Measurements from ENCODE around the gene IRF3. TPM values are rescaled to one million over a fixed set of nuclear protein-coding genes. Genes with fewer than 3 reads are reported as not detected.
"Not testable (repeated sequence)": the region's sequence is repeated elsewhere in the genome, so short reads cannot be mapped to it uniquely, and the experiment has no call there.

IRF3 gene
- total and polyA plus RNA-seq, 12 donors: 23.2 to 328 (median 64.4) TPM

GRCh38 chr19:49636233-49636932 lies 29.3 kb downstream of the IRF3 start:
- DNase-seq: peak in 1 of 7 donors; percentile 32
- no peak overlapping the region for H3K4me3 ChIP-seq
- H3K4me1 ChIP-seq (replicated peaks in 1 of 2): peaks cover 16 to 26% of the 10 kb centered on the region in 2 donors
- H3K27me3 ChIP-seq: no peaks in the 10 kb centered on the region
- intact Hi-C loops (cut with DNase I): no loop called here
- no peak for TF ChIP-seq POLR2A (IDR thresholded peaks at IDR 0.05)
- no peak for TF ChIP-seq CTCF (IDR thresholded peaks at IDR 0.05)
- WGBS, 4 donors: 56 to 78% (median 71%) methylated on average over 8 to 30 of the region's 30 CpGs
- H3K36me3 ChIP-seq (replicated peaks in 1 of 2): no peaks in the 10 kb centered on the region
- H3K9me3 ChIP-seq (replicated peaks in 1 of 3): no peaks in the 10 kb centered on the region
- peak overlapping the region in 1 of 5 donors; percentile 7 for H3K27ac ChIP-seq

- peaks cover 10 to 25% of the 10 kb centered on the region in 2 donors for H3K4me1 ChIP-seq (replicated peaks in 1 of 2)
- TF ChIP-seq CTCF (IDR thresholded peaks at IDR 0.05): no peak
- TF ChIP-seq POLR2A (IDR thresholded peaks at IDR 0.05): no peak
- H3K4me3 ChIP-seq: no peak overlapping the region
- DNase-seq: no peak
- intact Hi-C loops (cut with DNase I): no loop called here
- no peaks in the 10 kb centered on the region for H3K9me3 ChIP-seq (replicated peaks in 1 of 3)
- no peaks in the 10 kb centered on the region for H3K27me3 ChIP-seq
- no peaks in the 10 kb centered on the region for H3K36me3 ChIP-seq (replicated peaks in 1 of 2)
- WGBS, 4 donors: 36 to 51% (median 45%) methylated on average over 16 to 24 of the region's 24 CpGs
- H3K27ac ChIP-seq: peak overlapping the region in 2 of 5 donors; percentile 7 to 22
Observed at GRCh38 chr19:49635530-49636232, 30.0 kb downstream of the IRF3 start.

GRCh38 chr19:49633273-49633672 lies 32.4 kb downstream of the IRF3 start:
- not testable (repeated sequence) for DNase-seq; H3K9me3 ChIP-seq (replicated peaks in 1 of 3); H3K36me3 ChIP-seq (replicated peaks in 1 of 2); H3K27me3 ChIP-seq; H3K4me3 ChIP-seq
- WGBS, 4 donors: 73 to 89% (median 74%) methylated on average over 5 to 9 of the region's 9 CpGs
- Histone ChIP-seq H3K27ac (peak overlapping the region in 1 of 5 donors; percentile 34), H3K4me1 (replicated peaks in 1 of 2) (peaks cover 3 to 12% of the 10 kb centered on the region in 2 donors)
- intact Hi-C loops (cut with DNase I): loop anchor here in 1 of 2 donors (5.0 kb wide), 1 partner anchor 36 kb away; no protein-coding TSS in a partner anchor

- Histone ChIP-seq H3K9me3 (replicated peaks in 1 of 3) (no peaks in the 10 kb centered on the region), H3K4me1 (replicated peaks in 1 of 2) (peaks cover 0 to 6% of the 10 kb centered on the region in 2 donors), H3K27me3 (no peaks in the 10 kb centered on the region), H3K36me3 (replicated peaks in 1 of 2) (no peaks in the 10 kb centered on the region), H3K4me3 (no peak overlapping the region), H3K27ac (no peak overlapping the region)
- no peak for DNase-seq
- intact Hi-C loops (cut with DNase I): loop anchor here in 1 of 2 donors (5.0 kb wide), 1 partner anchor 35 kb away; no protein-coding TSS in a partner anchor
- WGBS, 4 donors: 87 to 91% (median 89%) methylated on average over 4 to 5 of the region's 5 CpGs
- TF ChIP-seq POLR2A (IDR thresholded peaks at IDR 0.05) (no peak), CTCF (IDR thresholded peaks at IDR 0.05) (no peak)
Observed at GRCh38 chr19:49632576-49632975, 33.1 kb downstream of the IRF3 start.
